ENCODE measurements around the gene HAPLN2.

Gene HAPLN2

DNA sequence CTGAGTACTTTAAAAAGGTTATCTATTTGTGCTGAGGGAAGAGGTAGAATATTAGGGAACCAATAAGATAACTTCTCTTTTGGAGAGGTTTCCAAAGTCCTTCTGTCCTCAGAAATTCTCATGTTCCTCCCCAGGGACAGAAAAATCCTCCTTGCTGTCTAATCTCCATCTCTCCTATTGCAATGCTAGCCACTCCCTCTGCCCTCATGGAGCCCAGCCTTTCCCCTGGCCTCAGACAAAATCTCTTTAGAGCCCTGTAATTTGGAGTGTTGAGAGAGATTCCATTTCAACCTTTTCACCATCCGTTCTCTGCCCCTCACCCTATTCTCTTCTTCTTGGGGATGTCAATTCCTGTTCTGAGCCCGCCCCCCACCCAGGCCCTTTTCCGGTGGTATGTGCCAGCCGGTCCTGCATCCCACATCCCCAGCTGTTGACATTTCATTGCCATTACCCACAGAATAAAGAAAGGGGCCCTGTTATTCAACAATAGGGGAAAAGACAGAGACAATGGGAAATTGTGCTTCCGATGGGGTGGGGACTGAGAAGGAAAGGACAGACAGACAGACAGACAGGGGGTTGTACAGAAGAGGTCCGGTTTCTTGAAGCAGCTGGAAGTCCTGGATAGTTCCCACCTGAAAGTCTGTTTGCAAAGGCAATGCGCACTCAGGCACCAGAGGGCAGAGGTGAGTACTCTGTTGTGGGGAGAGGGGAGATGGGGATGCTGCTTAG lies at the start of gene HAPLN2:
Gene HAPLN2, plus strand, starts transcription at position 563 of the 729 bp plus-strand sequence. CDS start 4,076 bp downstream, outside the sequence.
- DNase-seq (ENCODE audit: low read depth, low spot score), result no peak
- TF ChIP-seq, protein P1, sequence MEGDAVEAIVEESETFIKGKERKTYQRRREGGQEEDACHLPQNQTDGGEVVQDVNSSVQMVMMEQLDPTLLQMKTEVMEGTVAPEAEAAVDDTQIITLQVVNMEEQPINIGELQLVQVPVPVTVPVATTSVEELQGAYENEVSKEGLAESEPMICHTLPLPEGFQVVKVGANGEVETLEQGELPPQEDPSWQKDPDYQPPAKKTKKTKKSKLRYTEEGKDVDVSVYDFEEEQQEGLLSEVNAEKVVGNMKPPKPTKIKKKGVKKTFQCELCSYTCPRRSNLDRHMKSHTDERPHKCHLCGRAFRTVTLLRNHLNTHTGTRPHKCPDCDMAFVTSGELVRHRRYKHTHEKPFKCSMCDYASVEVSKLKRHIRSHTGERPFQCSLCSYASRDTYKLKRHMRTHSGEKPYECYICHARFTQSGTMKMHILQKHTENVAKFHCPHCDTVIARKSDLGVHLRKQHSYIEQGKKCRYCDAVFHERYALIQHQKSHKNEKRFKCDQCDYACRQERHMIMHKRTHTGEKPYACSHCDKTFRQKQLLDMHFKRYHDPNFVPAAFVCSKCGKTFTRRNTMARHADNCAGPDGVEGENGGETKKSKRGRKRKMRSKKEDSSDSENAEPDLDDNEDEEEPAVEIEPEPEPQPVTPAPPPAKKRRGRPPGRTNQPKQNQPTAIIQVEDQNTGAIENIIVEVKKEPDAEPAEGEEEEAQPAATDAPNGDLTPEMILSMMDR (IDR thresholded peaks at IDR 0.05; ENCODE audit: low read depth, low read length), result peak; percentile 54
- in situ Hi-C loops (cut with HindIII; ENCODE audit: low sequenced_read_pairs), result no loop called here
- no peak within 1 kb of the TSS for H3K4me3 ChIP-seq (ENCODE audit: low read depth, low read length)

DNA sequence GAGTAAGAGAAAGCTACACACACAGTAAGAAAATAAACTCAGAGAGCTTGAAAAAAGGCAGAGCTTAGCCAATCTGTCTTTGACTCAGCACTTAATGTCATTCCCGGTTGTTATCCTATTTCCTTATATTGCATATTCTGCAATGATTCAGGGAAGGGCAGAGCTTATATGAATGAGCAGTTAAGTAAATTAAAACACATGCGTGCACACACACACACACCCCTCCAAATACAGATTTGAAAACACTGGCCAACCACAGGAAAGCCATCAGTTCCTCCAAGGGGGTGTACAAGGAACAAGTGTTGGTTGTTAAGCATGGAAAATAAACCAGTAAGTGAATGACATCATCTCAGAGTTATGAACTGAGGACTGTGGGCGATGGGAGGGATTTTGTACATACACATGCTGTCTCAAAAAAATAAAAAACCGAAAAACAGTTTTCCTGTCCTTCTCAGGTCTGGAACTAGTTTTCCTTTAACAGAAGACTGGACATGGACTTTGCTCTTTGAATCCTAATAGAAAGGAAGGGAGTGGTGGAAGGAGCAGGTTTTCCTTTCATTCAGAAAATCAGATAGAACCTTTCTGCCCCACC lies 47.9 kb upstream of the HAPLN2 start:
- peak; percentile 87 for DNase-seq (ENCODE audit: low read depth, low spot score)
- H3K4me3 ChIP-seq (ENCODE audit: low read depth, low read length), result peak overlapping the region; percentile 73
- TF ChIP-seq, protein P1 (IDR thresholded peaks at IDR 0.05; ENCODE audit: low read depth, low read length), result no peak
- in situ Hi-C loops (cut with HindIII; ENCODE audit: low sequenced_read_pairs), result no loop called here

DNA sequence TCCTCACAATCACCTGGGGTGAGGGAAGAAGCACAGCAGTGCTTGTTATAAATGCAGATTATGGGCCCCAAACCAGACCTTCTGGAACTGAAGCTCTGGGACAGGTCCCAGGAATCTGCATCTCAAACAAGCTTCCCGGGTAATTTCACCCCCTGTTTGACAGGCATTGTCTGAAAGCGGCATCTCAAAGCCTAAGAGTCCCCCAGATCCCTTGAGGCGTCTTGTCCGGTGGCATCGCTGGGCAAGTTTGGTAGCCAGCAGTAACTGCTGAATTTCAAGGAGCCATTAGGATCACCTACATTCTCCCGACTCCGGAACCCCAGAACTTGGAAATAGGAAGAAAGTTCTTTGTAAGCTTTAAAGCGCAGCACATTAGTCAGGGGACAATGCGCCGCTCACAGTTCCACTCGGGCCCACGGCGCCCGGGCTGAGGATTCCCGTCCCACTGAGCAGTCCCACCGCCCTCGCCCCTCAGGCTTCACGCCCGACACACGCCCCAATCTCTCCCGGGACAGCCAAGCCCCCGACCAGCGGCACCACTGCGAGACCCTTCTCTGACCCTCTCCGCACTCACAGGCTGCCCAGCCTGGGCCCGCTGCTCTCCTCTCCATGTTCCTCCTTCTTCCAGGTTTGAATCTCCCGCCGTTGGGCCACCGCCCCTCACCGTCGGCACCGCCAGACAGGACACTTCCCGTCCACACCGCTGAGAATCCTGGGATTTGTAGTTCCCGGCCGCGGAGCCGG lies 47.1 kb upstream of the HAPLN2 start, which contains the start of gene IQGAP3:
Gene IQGAP3, minus strand, starts transcription at position 647 of the 744 bp plus-strand sequence. Its CDS starts 36 bp downstream, at position 611.
- peak within 1 kb of the TSS; percentile 73 for H3K4me3 ChIP-seq (ENCODE audit: low read depth, low read length)
- peak; percentile 83 for DNase-seq (ENCODE audit: low read depth, low spot score)
- TF ChIP-seq, protein P1 (IDR thresholded peaks at IDR 0.05; ENCODE audit: low read depth, low read length), result no peak
- in situ Hi-C loops (cut with HindIII; ENCODE audit: low sequenced_read_pairs), result no loop called here

DNA sequence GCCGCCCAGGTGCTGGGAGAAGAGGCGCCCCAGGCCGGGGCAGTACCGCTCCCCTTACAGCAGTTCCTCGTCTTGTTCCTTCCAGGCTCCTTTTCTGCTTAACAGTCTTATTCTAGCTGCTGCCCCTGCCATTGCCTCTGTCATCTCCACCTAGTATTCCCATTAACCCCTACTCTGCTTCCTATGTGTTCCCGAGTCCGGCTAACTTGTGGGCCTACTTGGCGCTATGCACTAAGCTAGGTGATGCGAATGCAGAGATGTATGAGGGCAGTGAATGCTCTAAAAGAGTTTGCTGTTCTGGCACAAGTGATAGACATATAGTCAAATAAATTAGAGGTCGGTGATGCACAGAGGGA lies 46.6 kb upstream of the HAPLN2 start:
- in situ Hi-C loops (cut with HindIII; ENCODE audit: low sequenced_read_pairs), result no loop called here

DNA sequence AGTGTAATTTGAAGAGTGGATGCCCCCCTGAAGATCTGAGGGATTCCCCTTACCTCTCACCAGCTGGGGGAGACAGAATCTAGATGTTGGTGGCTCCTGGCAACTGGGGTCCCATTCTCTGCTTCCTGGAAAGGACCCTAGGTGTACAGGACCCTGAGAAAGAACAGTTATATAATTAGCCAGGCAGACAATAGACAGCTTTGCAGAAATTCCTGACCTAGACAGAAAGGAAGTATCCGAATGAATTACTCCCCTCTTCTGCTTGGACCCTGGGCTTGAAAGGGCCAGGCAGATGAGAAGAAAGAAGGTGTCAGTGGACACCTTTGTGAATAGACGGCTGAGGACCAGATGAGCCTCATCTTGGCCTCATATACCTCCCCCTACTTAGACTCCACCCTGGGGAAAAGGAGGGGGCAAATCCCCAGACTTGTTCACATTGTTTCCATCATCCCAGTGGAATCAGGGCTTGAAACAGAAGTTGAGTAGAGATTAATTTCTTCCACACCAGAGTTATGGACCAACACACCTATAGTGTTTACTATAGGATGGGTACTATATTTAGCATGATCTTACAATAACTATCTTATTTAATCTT lies 45.1 kb upstream of the HAPLN2 start:
- TF ChIP-seq, protein P1 (IDR thresholded peaks at IDR 0.05; ENCODE audit: low read depth, low read length), result no peak
- H3K4me3 ChIP-seq (ENCODE audit: low read depth, low read length), result no peak overlapping the region
- in situ Hi-C loops (cut with HindIII; ENCODE audit: low sequenced_read_pairs), result no loop called here
- no peak for DNase-seq (ENCODE audit: low read depth, low spot score)

More for the DNA sequence above, 46.6 kb upstream of the HAPLN2 start:
- TF ChIP-seq, protein P1 (IDR thresholded peaks at IDR 0.05; ENCODE audit: low read depth, low read length), result no peak
- peak overlapping the region; percentile 73 for H3K4me3 ChIP-seq (ENCODE audit: low read depth, low read length)
- no peak for DNase-seq (ENCODE audit: low read depth, low spot score)

DNA sequence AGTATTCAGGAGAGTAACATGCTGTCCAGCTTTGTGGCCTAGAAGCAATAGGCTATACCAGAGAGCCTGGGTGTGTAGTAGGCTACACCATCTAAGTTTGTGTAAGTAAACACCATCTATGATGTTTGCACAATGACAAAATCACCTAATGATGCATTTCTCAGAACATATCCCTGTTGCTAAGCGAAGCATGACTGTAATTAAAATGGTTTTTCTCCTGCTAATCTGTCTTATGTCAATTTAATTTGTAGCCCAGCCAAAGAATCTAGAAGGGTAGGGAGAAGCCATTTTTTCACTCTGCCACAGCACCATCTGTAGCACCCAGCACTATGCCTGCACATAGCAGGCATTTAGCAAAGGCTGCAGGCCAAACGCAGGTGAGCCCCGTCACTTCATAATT lies 41.7 kb upstream of the HAPLN2 start:
- in situ Hi-C loops (cut with HindIII; ENCODE audit: low sequenced_read_pairs), result no loop called here
- H3K4me3 ChIP-seq (ENCODE audit: low read depth, low read length), result no peak overlapping the region
- TF ChIP-seq, protein P1 (IDR thresholded peaks at IDR 0.05; ENCODE audit: low read depth, low read length), result no peak
- no peak for DNase-seq (ENCODE audit: low read depth, low spot score)

Data from astrocyte of the spinal cord (primary cell).